GM13976 (cell line): ENCODE results near the gene PFKFB3.
"Not testable (repeated sequence)": the region's sequence is repeated elsewhere in the genome, so short reads cannot be mapped to it uniquely, and the experiment has no call there.

ENCODE experiments used
- DNase-seq: peaks from one replicate; pipeline ENCODE4 v3.0.0; 2012; ENCODE audit warnings: low spot score
- in situ Hi-C: fragments of 300-500 bp; cut with MboI; formaldehyde crosslinking; loops from one replicate; pipeline ENCODE4 v1.12.0; 2022; ENCODE audit warnings: low sequenced_read_pairs, mixed read lengths, inconsistent platforms; ENCODE audit not compliant: unreplicated experiment
- TF ChIP-seq, protein P1 (sequence below): IDR thresholded peaks from 2 replicates; pipeline ENCODE4 v1.5.1; 2012; ENCODE audit warnings: borderline replicate concordance, mild to moderate bottlenecking; ENCODE audit not compliant: insufficient read depth; ENCODE audit errors: extremely low read depth, missing control alignments, control extremely low read depth

Gene PFKFB3

GRCh38 chr10:6204341-6205191 is 1.8 kb downstream of the PFKFB3 start:
- in situ Hi-C loops: loop anchor here (10.0 kb wide), 1 partner anchor 200 kb away; no protein-coding TSS in a partner anchor
- no peak for DNase-seq
- TF ChIP-seq, protein P1, sequence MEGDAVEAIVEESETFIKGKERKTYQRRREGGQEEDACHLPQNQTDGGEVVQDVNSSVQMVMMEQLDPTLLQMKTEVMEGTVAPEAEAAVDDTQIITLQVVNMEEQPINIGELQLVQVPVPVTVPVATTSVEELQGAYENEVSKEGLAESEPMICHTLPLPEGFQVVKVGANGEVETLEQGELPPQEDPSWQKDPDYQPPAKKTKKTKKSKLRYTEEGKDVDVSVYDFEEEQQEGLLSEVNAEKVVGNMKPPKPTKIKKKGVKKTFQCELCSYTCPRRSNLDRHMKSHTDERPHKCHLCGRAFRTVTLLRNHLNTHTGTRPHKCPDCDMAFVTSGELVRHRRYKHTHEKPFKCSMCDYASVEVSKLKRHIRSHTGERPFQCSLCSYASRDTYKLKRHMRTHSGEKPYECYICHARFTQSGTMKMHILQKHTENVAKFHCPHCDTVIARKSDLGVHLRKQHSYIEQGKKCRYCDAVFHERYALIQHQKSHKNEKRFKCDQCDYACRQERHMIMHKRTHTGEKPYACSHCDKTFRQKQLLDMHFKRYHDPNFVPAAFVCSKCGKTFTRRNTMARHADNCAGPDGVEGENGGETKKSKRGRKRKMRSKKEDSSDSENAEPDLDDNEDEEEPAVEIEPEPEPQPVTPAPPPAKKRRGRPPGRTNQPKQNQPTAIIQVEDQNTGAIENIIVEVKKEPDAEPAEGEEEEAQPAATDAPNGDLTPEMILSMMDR: no peak

- not testable (repeated sequence) for DNase-seq
- in situ Hi-C loops: loop anchor here (10.0 kb wide), 1 partner anchor 198 kb away; no protein-coding TSS in a partner anchor
Measured at GRCh38 chr10:6206486-6206885, 3.8 kb downstream of the PFKFB3 start.

GRCh38 chr10:6207658-6208057 is 4.9 kb downstream of the PFKFB3 start:
- DNase-seq: no peak
- in situ Hi-C loops: loop anchor here (10.0 kb wide), 1 partner anchor 197 kb away; no protein-coding TSS in a partner anchor
- TF ChIP-seq, protein P1: no peak

- TF ChIP-seq, protein P1: no peak
- in situ Hi-C loops: loop anchor here (10.0 kb wide), 1 partner anchor 196 kb away; no protein-coding TSS in a partner anchor
- no peak for DNase-seq
Measured at GRCh38 chr10:6208799-6209235, 6.1 kb downstream of the PFKFB3 start.

GRCh38 chr10:6211341-6211670 is 8.6 kb downstream of the PFKFB3 start:
- no peak for DNase-seq
- TF ChIP-seq, protein P1: no peak
- in situ Hi-C loops: no loop called here

- no peak for DNase-seq
- TF ChIP-seq, protein P1: no peak
- in situ Hi-C loops: no loop called here
Measured at GRCh38 chr10:6211671-6212635, 9.2 kb downstream of the PFKFB3 start.

DNA sequence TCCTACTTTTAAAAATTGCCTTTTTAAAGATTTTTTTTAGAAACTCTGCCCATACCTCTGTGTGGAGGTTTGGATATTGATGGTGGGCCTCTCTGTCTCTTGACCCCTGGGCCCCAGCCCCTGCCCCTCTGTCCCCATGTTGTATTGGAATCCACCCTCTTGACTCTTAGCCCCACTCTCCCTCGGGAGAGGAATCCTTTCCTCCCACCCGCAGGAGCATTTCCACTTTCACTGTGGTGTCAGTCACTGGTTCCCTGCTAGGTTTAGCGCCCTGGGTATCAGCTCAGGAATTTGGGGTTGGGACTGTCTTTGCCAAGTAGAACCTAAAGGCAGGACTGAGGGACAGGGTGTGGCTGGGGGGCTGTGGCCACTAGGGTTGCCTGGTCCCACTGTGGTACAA is 10.1 kb downstream of the PFKFB3 start:
- TF ChIP-seq, protein P1: no peak
- in situ Hi-C loops: no loop called here
- DNase-seq: no peak
